ENCODE data around the gene MT1B.

- TF ChIP-seq CTCF (IDR thresholded peaks at IDR 0.05), result no peak
- TF ChIP-seq POLR2A (IDR thresholded peaks at IDR 0.05), result no peak
Observed at GRCh38 chr16:56686758-56687157, 35.1 kb downstream of the MT1B start.

Data from heart left ventricle (tissue), 13 donors.